Measurements from ENCODE around the gene UBL7.

- TF ChIP-seq, protein P1, sequence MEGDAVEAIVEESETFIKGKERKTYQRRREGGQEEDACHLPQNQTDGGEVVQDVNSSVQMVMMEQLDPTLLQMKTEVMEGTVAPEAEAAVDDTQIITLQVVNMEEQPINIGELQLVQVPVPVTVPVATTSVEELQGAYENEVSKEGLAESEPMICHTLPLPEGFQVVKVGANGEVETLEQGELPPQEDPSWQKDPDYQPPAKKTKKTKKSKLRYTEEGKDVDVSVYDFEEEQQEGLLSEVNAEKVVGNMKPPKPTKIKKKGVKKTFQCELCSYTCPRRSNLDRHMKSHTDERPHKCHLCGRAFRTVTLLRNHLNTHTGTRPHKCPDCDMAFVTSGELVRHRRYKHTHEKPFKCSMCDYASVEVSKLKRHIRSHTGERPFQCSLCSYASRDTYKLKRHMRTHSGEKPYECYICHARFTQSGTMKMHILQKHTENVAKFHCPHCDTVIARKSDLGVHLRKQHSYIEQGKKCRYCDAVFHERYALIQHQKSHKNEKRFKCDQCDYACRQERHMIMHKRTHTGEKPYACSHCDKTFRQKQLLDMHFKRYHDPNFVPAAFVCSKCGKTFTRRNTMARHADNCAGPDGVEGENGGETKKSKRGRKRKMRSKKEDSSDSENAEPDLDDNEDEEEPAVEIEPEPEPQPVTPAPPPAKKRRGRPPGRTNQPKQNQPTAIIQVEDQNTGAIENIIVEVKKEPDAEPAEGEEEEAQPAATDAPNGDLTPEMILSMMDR (IDR thresholded peaks at IDR 0.05): no peak
- TF ChIP-seq POLR2A (IDR thresholded peaks at IDR 0.05) (no peak), POLR2AphosphoS5 (IDR thresholded peaks at IDR 0.05; ENCODE audit: insufficient read depth in 1 of 2, low read depth in 1 of 2) (no peak)
These were observed 52.1 kb downstream of the UBL7 start for GRCh38 chr15:74408815-74409214.
